Stimulated activated CD4-positive, alpha-beta T cell treated with anti-CD3 and anti-CD28 coated beads, Interleukin-12 subunit alpha, Interleukin-12 subunit beta, amount 100 ng/mL, for 24 hours (primary cell): ENCODE results near the gene INO80D.
A peak's percentile ranks its signal among the peaks of the same experiment; 100 is the strongest.
"Not testable (repeated sequence)": the region's sequence is repeated elsewhere in the genome, so short reads cannot be mapped to it uniquely, and the experiment has no call there.

Experiments
- DNase-seq, 2 experiments: peaks; one replicate each; pipeline ENCODE4 v3.0.0-alpha.2; 2020; ENCODE audit warnings: low read depth in 2 of 2

The INO80D gene

GRCh38 chr2:206085742-206086445 is at the start of gene INO80D:
Gene INO80D (minus strand): TSS chr2:206086174. CDS start chr2:206063016, 23,158 bp downstream.
- DNase-seq: peak; percentile 58 to 63

GRCh38 chr2:206127656-206128055 is 41.7 kb upstream of the INO80D start:
- no peak for DNase-seq

- no peak for DNase-seq
Observed at GRCh38 chr2:206125901-206126300, 39.9 kb upstream of the INO80D start.

- not testable (repeated sequence) for DNase-seq
Observed at GRCh38 chr2:206122569-206122968, 36.6 kb upstream of the INO80D start.

GRCh38 chr2:206116278-206116677 is 30.3 kb upstream of the INO80D start:
- DNase-seq: no peak

GRCh38 chr2:206115026-206115578 is 29.1 kb upstream of the INO80D start:
- DNase-seq: no peak

- DNase-seq: no peak
Observed at GRCh38 chr2:206112846-206113547, 27.0 kb upstream of the INO80D start.

- DNase-seq: no peak
Observed at GRCh38 chr2:206112108-206112507, 26.1 kb upstream of the INO80D start.

- DNase-seq: no peak
Observed at GRCh38 chr2:206108713-206109112, 22.7 kb upstream of the INO80D start.

GRCh38 chr2:206105541-206105940 is 19.6 kb upstream of the INO80D start:
- DNase-seq: no peak

- DNase-seq: no peak
Observed at GRCh38 chr2:206105038-206105437, 19.1 kb upstream of the INO80D start.

- DNase-seq: not testable (repeated sequence)
Observed at GRCh38 chr2:206098872-206099271, 12.9 kb upstream of the INO80D start.

GRCh38 chr2:206098471-206098870 is 12.5 kb upstream of the INO80D start:
- DNase-seq: no peak

- no peak for DNase-seq
Observed at GRCh38 chr2:206096876-206097275, 10.9 kb upstream of the INO80D start.

- no peak for DNase-seq
Observed at GRCh38 chr2:206095536-206096332, 9.8 kb upstream of the INO80D start.

- no peak for DNase-seq
Observed at GRCh38 chr2:206092297-206092696, 6.3 kb upstream of the INO80D start.

GRCh38 chr2:206088248-206088647 is 2.3 kb upstream of the INO80D start:
- DNase-seq: no peak

- DNase-seq: no peak
Observed at GRCh38 chr2:206086716-206087350, 859 bp upstream of the INO80D start.

- peak in 1 of 2 experiments; percentile 29 for DNase-seq
Observed at GRCh38 chr2:206084870-206085741, 868 bp downstream of the INO80D start.

- peak in 1 of 2 experiments; percentile 2 for DNase-seq
Observed at GRCh38 chr2:206084439-206084869, 1.5 kb downstream of the INO80D start.
